ENCODE data around the gene CNNM3. TPM values are rescaled to one million over a fixed set of nuclear protein-coding genes. Genes with fewer than 3 reads are reported as not detected.
"Not testable (repeated sequence)": the region's sequence is repeated elsewhere in the genome, so short reads cannot be mapped to it uniquely, and the experiment has no call there.

CNNM3 gene
- total RNA-seq, 1 experiment from 2014 or later: 62.5 TPM

GRCh38 chr2:96804986-96805385, 11.1 kb upstream of the CNNM3 start:
- Mint-ChIP-seq H3K27me3 (ENCODE audit: insufficient read depth, unreplicated experiment) (no peaks in the 10 kb centered on the region), H3K27ac (ENCODE audit: unreplicated experiment) (no peak overlapping the region), H3K36me3 (ENCODE audit: insufficient read depth, unreplicated experiment) (no peaks in the 10 kb centered on the region), H3K9me3 (ENCODE audit: unreplicated experiment) (no peaks in the 10 kb centered on the region), H3K4me3 (ENCODE audit: unreplicated experiment) (no peak overlapping the region), H3K4me1 (ENCODE audit: low read depth, unreplicated experiment) (peaks cover 6% of the 10 kb centered on the region)
- intact Hi-C loops (cut with micrococcal nuclease; ENCODE audit: unreplicated experiment): loop anchor here (5.0 kb wide), 2 partner anchors 43 to 203 kb away; partner anchors contain the start of gene CNNM4
- ChIA-PET POLR2A (no interaction called here), CTCF (no interaction called here)
- Histone ChIP-seq H3K36me3 (ENCODE audit: control insufficient read depth, insufficient read depth, low read length) (peaks cover 13% of the 10 kb centered on the region), H3K4me1 (no peaks in the 10 kb centered on the region), H3K4me3 (ENCODE audit: low read depth, low read length) (no peak overlapping the region), H3K27me3 (replicated peaks; ENCODE audit: control insufficient read depth, insufficient read depth, low read length) (no peaks in the 10 kb centered on the region), H3K9me3 (no peaks in the 10 kb centered on the region)
- TF ChIP-seq CTCF (IDR thresholded peaks at IDR 0.05; ENCODE audit: insufficient read depth in 1 of 2, low read depth in 1 of 2, low read length in 1 of 2, severe bottlenecking in 1 of 2, unreplicated experiment in 1 of 2): no peak
- BruUV-seq (replicated peaks): no TSS peak
- no peak for DNase-seq

- CTCF ChIA-PET: interaction anchor here (0.6 kb wide), 1 partner anchor 9 kb away, joined by 4 read pairs; no protein-coding TSS in a partner anchor
- H3K27me3 ChIP-seq (replicated peaks; ENCODE audit: control insufficient read depth, insufficient read depth, low read length); H3K4me1 ChIP-seq; H3K36me3 Mint-ChIP-seq (ENCODE audit: insufficient read depth, unreplicated experiment); H3K9me3 ChIP-seq; H3K4me3 Mint-ChIP-seq (ENCODE audit: unreplicated experiment); BruUV-seq (replicated peaks); H3K9me3 Mint-ChIP-seq (ENCODE audit: unreplicated experiment); H3K4me3 ChIP-seq (ENCODE audit: low read depth, low read length); intact Hi-C loops (cut with micrococcal nuclease; ENCODE audit: unreplicated experiment); DNase-seq; H3K4me1 Mint-ChIP-seq (ENCODE audit: low read depth, unreplicated experiment); H3K27me3 Mint-ChIP-seq (ENCODE audit: insufficient read depth, unreplicated experiment); POLR2A ChIA-PET; H3K36me3 ChIP-seq (ENCODE audit: control insufficient read depth, insufficient read depth, low read length); H3K27ac Mint-ChIP-seq (ENCODE audit: unreplicated experiment): not testable (repeated sequence)
These were observed 10.1 kb upstream of the CNNM3 start for GRCh38 chr2:96805946-96806345.

GRCh38 chr2:96806468-96807126, 9.5 kb upstream of the CNNM3 start:
- no peak overlapping the region for H3K4me3 Mint-ChIP-seq (ENCODE audit: unreplicated experiment)
- peaks cover 6% of the 10 kb centered on the region for H3K4me1 Mint-ChIP-seq (ENCODE audit: low read depth, unreplicated experiment)
- H3K36me3 Mint-ChIP-seq (ENCODE audit: insufficient read depth, unreplicated experiment): peaks cover 12% of the 10 kb centered on the region
- no peaks in the 10 kb centered on the region for H3K9me3 Mint-ChIP-seq (ENCODE audit: unreplicated experiment)
- BruUV-seq (replicated peaks): no TSS peak
- Histone ChIP-seq H3K9me3 (no peaks in the 10 kb centered on the region), H3K4me1 (no peaks in the 10 kb centered on the region), H3K4me3 (ENCODE audit: low read depth, low read length) (no peak overlapping the region), H3K27me3 (replicated peaks; ENCODE audit: control insufficient read depth, insufficient read depth, low read length) (no peaks in the 10 kb centered on the region), H3K36me3 (ENCODE audit: control insufficient read depth, insufficient read depth, low read length) (peaks cover 5% of the 10 kb centered on the region; the same call in 1 of the 2 replicates)
- CTCF ChIA-PET: no interaction called here
- H3K27me3 Mint-ChIP-seq (ENCODE audit: insufficient read depth, unreplicated experiment): no peaks in the 10 kb centered on the region
- no peak for TF ChIP-seq CTCF (IDR thresholded peaks at IDR 0.05; ENCODE audit: insufficient read depth in 1 of 2, low read depth in 1 of 2, low read length in 1 of 2, severe bottlenecking in 1 of 2, unreplicated experiment in 1 of 2)
- H3K27ac Mint-ChIP-seq (ENCODE audit: unreplicated experiment): no peak overlapping the region
- POLR2A ChIA-PET: no interaction called here
- DNase-seq: no peak
- intact Hi-C loops (cut with micrococcal nuclease; ENCODE audit: unreplicated experiment): no loop called here
